Peyer's patch (tissue), 4 donors: Measurements from ENCODE around the gene GCN1. TPM values are rescaled to one million over a fixed set of nuclear protein-coding genes. Genes with fewer than 3 reads are reported as not detected.
"Not testable (repeated sequence)": the region's sequence is repeated elsewhere in the genome, so short reads cannot be mapped to it uniquely, and the experiment has no call there.

Experiments
- DNase-seq, 3 donors: peaks; one replicate each; pipeline ENCODE4 v3.0.0-alpha.2; 2017 to 2019
- H3K27ac ChIP-seq, 4 donors: fragments of 200-600 bp; sonication (generic); one replicate each; pipeline ENCODE4 v1.5.1; 2016 to 2019
- H3K27me3 ChIP-seq, 2 donors: fragments of 200-600 bp; sonication (generic); one replicate each; pipeline ENCODE4 v1.5.1; 2019
- H3K36me3 ChIP-seq, 3 donors: fragments of 200-600 bp; sonication (generic); one replicate each; pipeline ENCODE4 v1.5.1; 2016 to 2019
- H3K4me1 ChIP-seq, 4 donors: fragments of 200-600 bp; sonication (generic); one replicate each; pipeline ENCODE4 v1.5.1; 2016 to 2019
- H3K4me3 ChIP-seq, 4 donors: fragments of 200-600 bp; sonication (generic); 1 replicate in 3 of 4; 2 replicates in 1 of 4; pipeline ENCODE4 v1.5.1; 2016 to 2019; ENCODE audit warnings: mild to moderate bottlenecking in 1 of 4
- H3K9me3 ChIP-seq, 4 donors: fragments of 200-600 bp; sonication (generic); one replicate each; pipeline ENCODE4 v1.5.1; 2016 to 2019; ENCODE audit warnings: mild to moderate bottlenecking in 1 of 4
- CTCF ChIP-seq, 6 experiments: fragments of 450-650 bp in 4 of 6; fragments of 200-600 bp in 2 of 6; sonication (generic) in 1 of 6; IDR thresholded peaks; one replicate each; pipeline ENCODE4 v1.5.1; 2017 to 2019; ENCODE audit warnings: antibody characterized with exemption in 6 of 6, mild to moderate bottlenecking in 3 of 6, moderate library complexity in 1 of 6
- POLR2A ChIP-seq, 2 donors: fragments of 450-650 bp; IDR thresholded peaks; one replicate each; pipeline ENCODE4 v1.5.1; 2017; ENCODE audit warnings: antibody characterized with exemption in 2 of 2, mild to moderate bottlenecking in 2 of 2, moderate library complexity in 2 of 2
- total RNA-seq, 4 donors: library from RNA; depleted of rRNA; stranded (reverse); fragments of >200 nt; gene quantifications; one replicate each; pipeline ENCODE4 v1.1.0, GENCODE V29; 2016

The GCN1 gene
- total RNA-seq, 4 donors from 2014 or later: 64.1 to 171 (median 126) TPM

GRCh38 chr12:120240495-120240833 is 45.9 kb upstream of the GCN1 start:
- Histone ChIP-seq H3K4me3 (no peak overlapping the region), H3K36me3 (no peaks in the 10 kb centered on the region), H3K4me1 (peaks cover 0 to 73% (median 0%) of the 10 kb centered on the region in 4 donors), H3K27ac (peak overlapping the region in 3 of 4 donors; percentile 1 to 73 (median 54)), H3K27me3 (no peaks in the 10 kb centered on the region), H3K9me3 (no peaks in the 10 kb centered on the region)
- TF ChIP-seq CTCF (IDR thresholded peaks at IDR 0.05): no peak
- no peak for TF ChIP-seq POLR2A (IDR thresholded peaks at IDR 0.05)
- no peak for DNase-seq

- Histone ChIP-seq H3K36me3 (no peaks in the 10 kb centered on the region), H3K27ac (peak overlapping the region in 2 of 4 donors; percentile 54 to 73), H3K4me1 (peaks cover 0 to 76% (median 2%) of the 10 kb centered on the region in 4 donors), H3K27me3 (no peaks in the 10 kb centered on the region), H3K4me3 (no peak overlapping the region), H3K9me3 (no peaks in the 10 kb centered on the region)
- no peak for TF ChIP-seq CTCF (IDR thresholded peaks at IDR 0.05)
- TF ChIP-seq POLR2A (IDR thresholded peaks at IDR 0.05): no peak
- DNase-seq: no peak
Observed at GRCh38 chr12:120239776-120240494, 45.4 kb upstream of the GCN1 start.

- Histone ChIP-seq H3K4me1 (peaks cover 0 to 84% (median 2%) of the 10 kb centered on the region in 4 donors), H3K36me3 (no peaks in the 10 kb centered on the region), H3K4me3 (no peak overlapping the region), H3K27ac (peak overlapping the region in 3 of 4 donors; percentile 26 to 86 (median 68)), H3K9me3 (no peaks in the 10 kb centered on the region), H3K27me3 (no peaks in the 10 kb centered on the region)
- no peak for TF ChIP-seq CTCF (IDR thresholded peaks at IDR 0.05)
- TF ChIP-seq POLR2A (IDR thresholded peaks at IDR 0.05): no peak
- no peak for DNase-seq
Observed at GRCh38 chr12:120238839-120239445, 44.4 kb upstream of the GCN1 start.

GRCh38 chr12:120238217-120238616 is 43.7 kb upstream of the GCN1 start:
- Histone ChIP-seq H3K36me3 (no peaks in the 10 kb centered on the region), H3K27me3 (no peaks in the 10 kb centered on the region), H3K4me3 (no peak overlapping the region), H3K4me1 (peaks cover 0 to 91% (median 2%) of the 10 kb centered on the region in 4 donors), H3K9me3 (no peaks in the 10 kb centered on the region), H3K27ac (peak overlapping the region; percentile 26 to 86 (median 62))
- TF ChIP-seq POLR2A (IDR thresholded peaks at IDR 0.05) (no peak), CTCF (IDR thresholded peaks at IDR 0.05) (no peak)
- DNase-seq: no peak

GRCh38 chr12:120237360-120238171 is 43.1 kb upstream of the GCN1 start:
- Histone ChIP-seq H3K36me3 (no peaks in the 10 kb centered on the region), H3K9me3 (no peaks in the 10 kb centered on the region), H3K27me3 (no peaks in the 10 kb centered on the region), H3K4me1 (peaks cover 0 to 98% (median 2%) of the 10 kb centered on the region in 4 donors), H3K4me3 (no peak overlapping the region), H3K27ac (peak overlapping the region; percentile 26 to 86 (median 62))
- TF ChIP-seq CTCF (IDR thresholded peaks at IDR 0.05) (no peak), POLR2A (IDR thresholded peaks at IDR 0.05) (no peak)
- peak in 2 of 3 donors; percentile 22 to 68 for DNase-seq

GRCh38 chr12:120236809-120237208 is 42.3 kb upstream of the GCN1 start:
- H3K36me3 ChIP-seq, H3K9me3 ChIP-seq, DNase-seq, H3K27me3 ChIP-seq, H3K4me3 ChIP-seq: not testable (repeated sequence)
- Histone ChIP-seq H3K4me1 (peaks cover 0 to 98% (median 3%) of the 10 kb centered on the region in 4 donors), H3K27ac (peak overlapping the region in 2 of 4 donors; percentile 55 to 86)
